C4-2B (cell line): ENCODE results near the gene TDP1.

ENCODE experiments used
- H3K27ac ChIP-seq: fragments of 450-650 bp; 2 replicates; pipeline ENCODE4 v1.5.1; 2017
- ZFX ChIP-seq: fragments of 450-650 bp; IDR thresholded peaks from 2 replicates; pipeline ENCODE4 v1.6.1; 2017
- TF ChIP-seq, protein P1 (sequence below): fragments of 450-650 bp; conservative IDR thresholded peaks from 2 replicates; pipeline ENCODE4 v1.5.1; 2017; ENCODE audit warnings: mild to moderate bottlenecking

Gene TDP1

GRCh38 chr14:89977668-89978067 lies 21.9 kb downstream of the TDP1 start:
- no peak for TF ChIP-seq ZFX
- TF ChIP-seq, protein P1, sequence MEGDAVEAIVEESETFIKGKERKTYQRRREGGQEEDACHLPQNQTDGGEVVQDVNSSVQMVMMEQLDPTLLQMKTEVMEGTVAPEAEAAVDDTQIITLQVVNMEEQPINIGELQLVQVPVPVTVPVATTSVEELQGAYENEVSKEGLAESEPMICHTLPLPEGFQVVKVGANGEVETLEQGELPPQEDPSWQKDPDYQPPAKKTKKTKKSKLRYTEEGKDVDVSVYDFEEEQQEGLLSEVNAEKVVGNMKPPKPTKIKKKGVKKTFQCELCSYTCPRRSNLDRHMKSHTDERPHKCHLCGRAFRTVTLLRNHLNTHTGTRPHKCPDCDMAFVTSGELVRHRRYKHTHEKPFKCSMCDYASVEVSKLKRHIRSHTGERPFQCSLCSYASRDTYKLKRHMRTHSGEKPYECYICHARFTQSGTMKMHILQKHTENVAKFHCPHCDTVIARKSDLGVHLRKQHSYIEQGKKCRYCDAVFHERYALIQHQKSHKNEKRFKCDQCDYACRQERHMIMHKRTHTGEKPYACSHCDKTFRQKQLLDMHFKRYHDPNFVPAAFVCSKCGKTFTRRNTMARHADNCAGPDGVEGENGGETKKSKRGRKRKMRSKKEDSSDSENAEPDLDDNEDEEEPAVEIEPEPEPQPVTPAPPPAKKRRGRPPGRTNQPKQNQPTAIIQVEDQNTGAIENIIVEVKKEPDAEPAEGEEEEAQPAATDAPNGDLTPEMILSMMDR: no peak
- H3K27ac ChIP-seq: no peak overlapping the region

- TF ChIP-seq, protein P1: no peak
- no peak for TF ChIP-seq ZFX
- H3K27ac ChIP-seq: no peak overlapping the region
Observed at GRCh38 chr14:89978656-89979055, 22.9 kb downstream of the TDP1 start.

DNA sequence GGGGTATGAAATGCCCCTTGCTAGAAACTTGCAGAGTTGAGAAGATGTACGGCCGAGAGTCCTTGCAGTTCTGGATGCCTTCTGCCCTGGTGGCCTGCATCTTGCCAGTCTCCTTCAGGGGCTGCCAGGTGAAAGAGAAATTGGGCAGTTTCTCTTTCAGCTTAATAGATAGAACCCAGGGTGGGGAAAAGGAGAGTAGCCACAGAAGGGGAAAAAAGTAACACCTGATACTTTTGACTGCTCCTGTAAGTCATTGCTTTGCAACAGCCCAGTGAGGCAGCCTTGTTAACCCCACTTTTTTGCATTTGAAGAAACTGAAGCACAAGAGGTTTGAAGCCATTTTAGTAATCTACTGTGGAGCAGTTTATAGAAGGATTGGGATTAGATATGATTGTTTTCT lies 27.6 kb downstream of the TDP1 start:
- H3K27ac ChIP-seq: no peak overlapping the region
- no peak for TF ChIP-seq ZFX
- TF ChIP-seq, protein P1: no peak

DNA sequence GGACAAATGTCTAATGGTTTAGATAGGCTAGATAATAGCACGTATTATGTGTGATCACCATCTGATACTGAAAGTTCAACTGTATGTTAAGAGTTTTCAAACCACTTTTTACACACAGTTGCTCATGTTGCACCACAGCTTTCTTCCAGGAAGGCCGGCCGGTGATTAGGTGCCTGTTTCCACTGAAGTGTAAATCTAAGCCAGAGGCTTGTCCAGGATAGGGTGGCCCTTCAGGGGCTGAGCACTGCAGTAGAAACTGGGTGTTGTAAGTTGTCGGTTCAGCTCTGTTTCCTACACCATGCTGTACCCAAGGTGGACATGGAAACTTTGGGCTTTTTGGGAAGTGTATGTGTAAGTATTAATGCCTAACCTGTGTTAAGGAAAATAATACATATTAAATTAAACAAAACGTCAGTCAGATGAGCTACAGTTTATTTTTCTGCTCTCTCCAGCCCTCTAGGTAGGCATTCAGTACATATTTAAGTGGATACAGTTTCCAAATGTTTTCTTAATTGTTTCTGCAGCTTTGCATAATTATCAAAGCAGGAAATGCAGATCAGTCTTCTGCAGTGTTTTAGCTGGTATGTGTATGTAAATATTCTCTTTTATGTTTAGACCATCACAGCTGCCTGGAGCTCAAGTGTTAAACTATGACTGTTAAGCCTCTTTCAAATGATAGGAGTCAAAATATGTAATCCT lies 30.9 kb downstream of the TDP1 start:
- H3K27ac ChIP-seq: no peak overlapping the region
- TF ChIP-seq ZFX: no peak
- TF ChIP-seq, protein P1: no peak

- no peak overlapping the region for H3K27ac ChIP-seq
- no peak for TF ChIP-seq ZFX
- TF ChIP-seq, protein P1: no peak
Observed at GRCh38 chr14:89987161-89987475, 31.4 kb downstream of the TDP1 start.

DNA sequence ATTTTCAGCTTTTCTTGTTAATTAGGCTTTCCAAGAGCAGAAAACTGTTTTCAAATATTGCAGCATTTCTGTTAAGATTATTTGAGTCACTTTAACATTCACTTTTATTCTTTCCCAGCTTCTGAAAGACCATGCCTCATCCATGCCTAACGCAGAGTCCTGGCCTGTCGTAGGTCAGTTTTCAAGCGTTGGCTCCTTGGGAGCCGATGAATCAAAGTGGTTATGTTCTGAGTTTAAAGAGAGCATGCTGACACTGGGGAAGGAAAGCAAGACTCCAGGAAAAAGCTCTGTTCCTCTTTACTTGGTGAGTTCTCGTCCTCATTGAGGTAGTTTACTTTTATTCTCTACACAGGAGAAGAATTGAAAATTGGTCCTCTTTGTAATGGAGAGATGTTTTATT lies 33.1 kb downstream of the TDP1 start:
- TF ChIP-seq, protein P1: no peak
- TF ChIP-seq ZFX: no peak
- H3K27ac ChIP-seq: no peak overlapping the region

DNA sequence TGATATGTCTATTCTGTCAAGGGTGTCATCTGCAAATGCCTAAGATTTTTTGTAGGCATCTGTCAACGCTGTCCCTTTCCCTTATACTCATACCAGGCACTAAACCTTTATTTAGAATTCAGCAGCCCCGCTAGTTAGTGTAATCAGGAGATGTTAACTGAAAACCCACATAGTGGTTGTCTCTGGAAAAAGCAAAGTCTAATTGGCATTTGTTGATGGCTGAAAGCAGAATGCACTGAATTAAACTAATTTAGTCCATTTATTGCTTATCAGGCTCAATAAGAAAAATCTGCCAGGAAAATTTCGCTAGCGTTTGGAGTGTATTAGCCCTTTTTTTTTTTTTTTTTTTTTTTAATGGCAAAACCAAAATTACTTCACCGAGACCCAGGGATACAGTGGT lies 34.5 kb downstream of the TDP1 start:
- H3K27ac ChIP-seq: no peak overlapping the region
- TF ChIP-seq, protein P1: no peak
